ENCODE results near the gene SLC17A4. TPM values are rescaled to one million over a fixed set of nuclear protein-coding genes. Genes with fewer than 3 reads are reported as not detected.

The SLC17A4 gene
- total RNA-seq, 1 experiment from 2014 or later, result not detected

DNA sequence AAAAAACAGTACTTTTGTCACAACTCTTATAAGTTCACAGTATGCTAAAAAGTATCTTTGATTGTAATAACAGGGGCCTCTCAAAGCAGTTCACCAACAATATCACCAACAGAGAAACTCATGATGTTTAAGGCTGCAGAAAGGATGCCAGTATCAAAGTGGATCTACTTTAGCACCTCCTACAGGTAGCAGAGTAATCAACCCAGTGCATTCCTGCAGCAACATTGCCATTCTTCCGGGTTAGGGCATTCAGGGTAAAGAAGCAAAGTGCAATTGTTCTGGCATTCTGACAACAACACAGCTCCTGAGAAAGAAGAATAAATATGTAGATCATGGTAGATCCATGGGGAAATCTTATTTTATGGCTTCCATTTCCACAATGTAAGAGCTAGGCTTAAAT is 7.6 kb upstream of the SLC17A4 start:
- Histone ChIP-seq H3K4me2 (ENCODE audit: insufficient read depth, insufficient read length, low read length) (no peak overlapping the region), H2BK5ac (ENCODE audit: insufficient read length, low read length) (no peak overlapping the region), H2AFZ (ENCODE audit: low read length) (no peak overlapping the region), H2AK5ac (ENCODE audit: insufficient read length, low read length) (no peak overlapping the region), H3K79me1 (ENCODE audit: insufficient read depth, low read depth, low read length, poor library complexity, severe bottlenecking) (no peaks in the 10 kb centered on the region), H3K27ac (ENCODE audit: insufficient read length, low read depth, low read length) (no peak overlapping the region), H3T11ph (ENCODE audit: low read length) (no peak overlapping the region), H2BK20ac (ENCODE audit: low read depth, low read length, poor library complexity, severe bottlenecking) (no peak overlapping the region), H3K4ac (ENCODE audit: low read depth, low read length) (no peak overlapping the region), H3K9ac (ENCODE audit: extremely low read depth, insufficient read length, low read length) (no peak overlapping the region), H3K18ac (ENCODE audit: insufficient read length, low read depth, low read length) (no peak overlapping the region), H2BK12ac (ENCODE audit: insufficient read length, low read depth, low read length) (no peak overlapping the region), H4K91ac (ENCODE audit: insufficient read length, low read depth, low read length) (no peak overlapping the region), H3K79me2 (ENCODE audit: insufficient read depth, low read length) (no peaks in the 10 kb centered on the region), H3K27me3 (ENCODE audit: insufficient read depth, low read length) (no peaks in the 10 kb centered on the region), H4K20me1 (ENCODE audit: control insufficient read depth, insufficient read depth, insufficient read length) (no peaks in the 10 kb centered on the region), H2BK120ac (ENCODE audit: low read depth, low read length, poor library complexity, severe bottlenecking) (no peak overlapping the region), H4K5ac (ENCODE audit: insufficient read length, low read depth, low read length) (no peak overlapping the region), H3K23ac (ENCODE audit: insufficient read length, low read depth, low read length) (no peak overlapping the region), H3K23me2 (ENCODE audit: insufficient read length, low read depth, low read length, poor library complexity, severe bottlenecking) (no peaks in the 10 kb centered on the region), H3K56ac (ENCODE audit: insufficient read length, low read depth, low read length) (no peak overlapping the region), H3K9me3 (ENCODE audit: control insufficient read depth, low read depth, low read length) (no peaks in the 10 kb centered on the region), H3K4me1 (ENCODE audit: insufficient read depth, low read length) (no peaks in the 10 kb centered on the region), H3K14ac (ENCODE audit: insufficient read depth, low read length) (no peak overlapping the region), H4K8ac (replicated peaks; ENCODE audit: insufficient read length, low read depth, low read length) (no peak overlapping the region), H2BK15ac (ENCODE audit: low read depth, low read length) (no peak overlapping the region)
- DNase-seq, result no peak
- Mint-ChIP-seq H3K4me1 (no peaks in the 10 kb centered on the region), H3K4me3 (no peak overlapping the region), H3K27me3 (ENCODE audit: low read depth) (no peaks in the 10 kb centered on the region), H3K27ac (no peak overlapping the region), H3K36me3 (ENCODE audit: insufficient read depth in 1 of 3, low read depth in 3 of 3) (peaks cover 0 to 2% (median 2%) of the 10 kb centered on the region in 3 experiments; a peak in 4 of 7 replicates), H3K9me3 (0 out of 5 replicates have a peak, but pooled peaks cover 0 to 2% of the 10 kb centered on the region in 2 experiments)
- WGBS (ENCODE audit: extremely low coverage, insufficient read length, low lambda C conversion rate), result no CpG with 5 or more reads among the region's 1 CpG
- TF ChIP-seq CTCF (conservative IDR thresholded peaks at IDR 0.05), result peak; percentile 62
